ENCODE results near the gene CISH.

The CISH gene

GRCh38 chr3:50568947-50569749, 42.4 kb downstream of the CISH start, which contains the start of gene HEMK1:
HEMK1 (plus strand) TSS chr3:50569522; CDS start chr3:50571105, 1,583 bp downstream.
- DNase-seq: peak; percentile 75

DNA sequence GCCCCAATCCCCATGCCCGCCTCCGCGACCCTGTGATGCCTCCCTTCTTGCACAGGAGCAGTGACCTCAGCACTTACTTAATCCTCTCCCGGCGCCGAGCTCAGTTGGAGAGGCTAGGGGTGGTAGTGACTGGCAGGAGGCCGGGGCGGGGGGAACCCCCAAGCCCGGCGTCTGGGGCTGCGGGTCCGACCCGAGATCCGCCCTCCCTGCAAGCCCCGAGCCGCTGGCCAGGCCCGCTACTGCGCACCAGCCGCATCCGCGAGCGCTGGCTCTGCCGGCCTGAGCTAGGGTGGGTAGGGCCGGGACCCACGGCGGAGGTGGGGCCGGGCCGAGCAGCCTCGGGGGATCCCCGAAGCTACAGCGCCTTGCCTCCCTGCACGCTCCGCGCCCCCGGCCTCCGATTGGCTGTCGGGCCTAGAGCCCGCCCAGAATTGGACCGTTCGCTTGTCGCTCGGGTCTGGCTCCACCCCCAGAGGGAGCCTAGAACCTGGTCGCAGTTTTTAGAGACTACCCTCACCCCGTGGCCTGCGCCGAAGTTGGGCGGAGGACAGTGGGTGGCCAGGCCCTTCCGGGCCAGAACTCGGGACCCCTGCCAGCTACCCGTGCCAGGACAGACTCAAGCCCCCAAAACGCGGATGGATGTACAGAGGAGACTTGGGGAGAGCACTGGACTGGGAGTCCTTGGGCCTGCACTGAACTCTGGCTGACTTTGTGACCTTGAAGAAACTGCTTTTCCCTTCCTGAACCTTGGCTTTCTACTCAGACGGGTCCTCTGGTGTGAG, 44.0 kb downstream of the CISH start, which contains the start of gene C3orf18:
TSS of gene C3orf18 (minus strand) at position 362 of the 782 bp plus-strand sequence. CDS start 2,048 bp downstream, outside the sequence.
- peak; percentile 8 for DNase-seq

- no peak for DNase-seq
These were observed 44.6 kb downstream of the CISH start for GRCh38 chr3:50567011-50567385.

DNA sequence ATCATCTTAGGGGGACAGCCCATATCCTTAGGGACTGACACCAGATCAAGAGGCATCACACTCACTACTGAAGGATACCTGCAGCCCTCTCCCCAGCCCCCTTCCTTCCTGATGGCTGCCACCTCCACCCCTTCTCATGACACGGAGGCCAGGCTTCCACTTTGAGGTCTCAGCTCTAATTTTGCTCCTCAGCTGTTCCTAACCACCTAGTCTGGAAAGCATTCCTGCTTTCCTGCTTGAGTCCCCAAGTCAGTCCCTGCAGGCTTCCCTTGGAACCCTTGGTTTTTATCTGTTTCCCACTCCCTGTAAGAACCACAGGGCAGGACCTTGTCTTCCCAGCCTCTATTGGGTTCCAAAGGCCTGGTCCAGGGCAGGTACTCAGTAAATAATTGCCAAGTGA, 47.3 kb downstream of the CISH start:
- DNase-seq: no peak

DNA sequence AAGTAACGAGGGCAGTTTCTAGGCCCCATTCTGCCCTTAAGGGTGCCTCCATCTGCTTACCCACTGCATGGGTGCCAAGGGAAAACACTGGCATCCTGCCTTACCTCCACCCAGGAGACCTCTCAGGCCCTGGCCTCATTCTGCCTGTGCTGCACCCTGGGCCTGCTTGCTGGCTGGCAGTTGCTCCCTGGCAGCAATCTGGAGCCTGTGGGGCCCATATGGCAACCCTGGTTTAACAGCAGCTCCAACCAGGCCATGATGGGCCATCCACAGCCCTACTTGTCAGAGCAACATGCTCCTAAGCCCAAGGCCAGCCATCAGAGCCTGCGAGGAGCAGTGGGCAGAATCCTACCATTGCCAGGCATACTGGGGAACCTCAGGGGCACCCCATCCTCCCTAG, 47.7 kb downstream of the CISH start:
- no peak for DNase-seq

GRCh38 chr3:50562861-50563260, 48.7 kb downstream of the CISH start:
- DNase-seq: no peak

GRCh38 chr3:50559702-50560101, 51.9 kb downstream of the CISH start:
- no peak for DNase-seq

- DNase-seq: no peak
These were observed 53.7 kb downstream of the CISH start for GRCh38 chr3:50557915-50558314.

DNA sequence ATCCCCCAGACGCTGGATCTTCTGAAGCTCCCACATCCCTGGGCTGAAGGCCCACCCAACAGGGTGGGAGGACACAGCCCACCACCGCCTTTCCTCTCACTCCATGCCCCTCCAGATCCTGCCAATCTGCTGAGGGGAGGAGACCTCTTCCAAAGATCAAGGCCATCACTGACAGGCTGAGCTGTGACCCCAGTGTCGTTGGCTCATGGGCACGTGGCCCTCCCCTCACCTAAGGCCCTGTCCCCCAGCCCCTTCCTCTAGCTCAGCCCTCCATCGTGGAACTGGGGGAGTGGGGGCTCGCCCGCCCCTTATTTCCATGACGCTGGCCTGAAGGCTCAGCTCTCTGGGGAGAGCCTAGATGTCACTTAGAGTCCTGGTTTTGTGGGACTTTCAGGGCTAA, 54.5 kb downstream of the CISH start:
- DNase-seq: no peak

Measured in NCI-H748 treated with DMSO at 0.1 percent for 48 hours (cell line).